ENCODE data around the gene BCL2A1. TPM values are rescaled to one million over a fixed set of nuclear protein-coding genes. Genes with fewer than 3 reads are reported as not detected.

BCL2A1 gene
- total and polyA plus RNA-seq, 10 donors: 34.4 to 180 (median 54.2) TPM

GRCh38 chr15:79967298-79968182 lies 3.5 kb downstream of the BCL2A1 start:
- WGBS, 5 donors: 74 to 84% (median 76%) methylated on average over 10 of the region's 10 CpGs
- intact Hi-C loops (cut with DNase I; ENCODE audit: low total_unique reads): no loop called here
- peaks cover 0 to 96% (median 59%) of the 10 kb centered on the region in 6 donors for H3K4me1 ChIP-seq
- TF ChIP-seq POLR2AphosphoS5 (IDR thresholded peaks at IDR 0.05) (no peak), POLR2A (IDR thresholded peaks at IDR 0.05) (no peak), CTCF (IDR thresholded peaks at IDR 0.05 in 8 of 11, conservative IDR thresholded peaks at IDR 0.05 in 3 of 11) (no peak)
- DNase-seq: peak; percentile 41
- H3K27ac ChIP-seq: peak overlapping the region; percentile 64 to 93 (median 91)
- no peaks in the 10 kb centered on the region for H3K27me3 ChIP-seq (replicated peaks in 1 of 7)
- H3K4me3 ChIP-seq: peak overlapping the region in 6 of 8 donors; percentile 13 to 67 (median 40)
- H3K9me3 ChIP-seq: no peaks in the 10 kb centered on the region
- H3K36me3 ChIP-seq: no peaks in the 10 kb centered on the region

DNA sequence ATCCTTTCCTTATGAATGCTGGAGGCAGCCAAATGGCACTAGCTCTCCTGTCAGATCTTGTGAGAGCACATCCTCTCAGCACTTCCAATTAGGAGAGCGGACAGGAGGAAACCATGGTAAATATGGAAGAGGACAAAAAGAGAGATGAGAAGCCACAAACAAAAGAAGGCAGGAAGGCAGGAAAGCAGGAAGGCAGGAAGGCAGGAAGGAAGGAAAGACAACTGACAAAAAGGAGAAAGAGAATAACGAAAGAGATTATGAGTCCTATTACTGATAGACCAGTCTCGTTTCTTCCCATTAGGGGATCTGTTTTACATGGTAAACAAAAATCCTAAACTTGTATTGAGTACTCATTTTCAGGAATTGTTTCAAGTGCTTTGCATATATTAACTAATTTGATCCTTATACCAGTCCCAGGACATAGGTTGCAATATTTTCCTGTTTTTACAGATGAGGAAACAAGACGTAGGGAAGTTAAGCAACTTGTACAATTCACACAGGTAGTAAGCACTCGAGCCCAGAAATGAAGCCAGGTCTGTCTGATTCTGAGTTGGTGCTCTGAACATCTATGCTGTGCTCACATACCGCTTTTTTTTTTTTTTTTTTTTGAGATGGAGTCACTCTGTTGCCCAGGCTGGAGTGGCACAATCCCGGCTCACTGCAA lies 4.2 kb downstream of the BCL2A1 start:
- TF ChIP-seq CTCF (IDR thresholded peaks at IDR 0.05 in 8 of 11, conservative IDR thresholded peaks at IDR 0.05 in 3 of 11) (no peak), POLR2AphosphoS5 (IDR thresholded peaks at IDR 0.05) (no peak), POLR2A (IDR thresholded peaks at IDR 0.05) (no peak)
- no peaks in the 10 kb centered on the region for H3K9me3 ChIP-seq
- intact Hi-C loops (cut with DNase I; ENCODE audit: low total_unique reads): no loop called here
- H3K4me3 ChIP-seq: peak overlapping the region in 3 of 8 donors; percentile 7 to 67 (median 41)
- peak overlapping the region in 7 of 8 donors; percentile 54 to 93 (median 91) for H3K27ac ChIP-seq
- H3K4me1 ChIP-seq: peaks cover 5 to 96% (median 57%) of the 10 kb centered on the region in 6 donors
- 36 to 65% (median 49%) methylated on average over 7 of the region's 7 CpGs for WGBS, 5 donors
- no peaks in the 10 kb centered on the region for H3K36me3 ChIP-seq
- H3K27me3 ChIP-seq (replicated peaks in 1 of 7): no peaks in the 10 kb centered on the region
- no peak for DNase-seq

DNA sequence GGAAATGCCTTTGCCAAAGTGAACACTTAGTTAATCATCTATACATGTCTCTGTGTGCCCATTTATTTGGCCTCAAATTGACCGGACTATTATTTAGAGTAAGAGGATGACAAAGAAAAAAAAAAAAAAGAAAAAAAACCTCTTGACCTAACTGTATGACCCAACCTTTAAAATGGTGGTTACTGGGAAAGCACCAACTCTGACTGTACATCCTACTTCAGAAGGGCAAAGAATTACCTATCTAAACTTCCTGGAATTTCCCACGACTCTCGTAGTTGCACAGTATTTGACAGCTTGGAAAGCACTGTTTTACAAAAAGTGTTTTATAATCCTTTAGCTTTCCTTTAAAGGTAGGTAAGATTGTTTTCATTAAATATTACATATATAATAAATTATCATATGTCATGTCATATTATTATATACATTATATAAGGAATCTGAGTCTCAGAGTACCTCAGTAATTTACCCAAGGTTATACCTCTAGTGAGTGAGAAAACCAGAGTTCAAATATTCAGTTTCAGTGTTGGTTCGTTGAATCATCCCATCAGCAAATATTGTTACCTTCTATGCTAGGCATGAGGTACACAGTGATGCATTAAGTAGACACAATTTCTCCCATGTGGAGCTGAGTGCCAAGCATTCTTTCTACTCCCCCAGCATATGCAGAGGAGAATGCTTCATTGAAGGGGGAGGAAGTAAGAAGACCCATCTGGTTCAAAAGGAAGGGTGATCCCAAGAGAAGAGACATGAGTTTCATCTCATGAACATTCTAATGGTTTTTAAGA lies 5.0 kb downstream of the BCL2A1 start:
- no peak for DNase-seq
- TF ChIP-seq POLR2AphosphoS5 (IDR thresholded peaks at IDR 0.05): no peak
- TF ChIP-seq CTCF (IDR thresholded peaks at IDR 0.05 in 8 of 11, conservative IDR thresholded peaks at IDR 0.05 in 3 of 11): no peak
- no peak for TF ChIP-seq POLR2A (IDR thresholded peaks at IDR 0.05)
- Histone ChIP-seq H3K9me3 (no peaks in the 10 kb centered on the region), H3K4me3 (peak overlapping the region in 2 of 8 donors; percentile 41 to 67), H3K4me1 (peaks cover 5 to 96% (median 51%) of the 10 kb centered on the region in 6 donors), H3K36me3 (no peaks in the 10 kb centered on the region), H3K27ac (peak overlapping the region in 6 of 8 donors; percentile 84 to 93 (median 92)), H3K27me3 (replicated peaks in 1 of 7) (no peaks in the 10 kb centered on the region)
- 55 to 69% (median 57%) methylated on average over 4 of the region's 4 CpGs for WGBS, 5 donors
- intact Hi-C loops (cut with DNase I; ENCODE audit: low total_unique reads): no loop called here
